HepG2 (cell line): ENCODE data around the gene PELO. TPM values are rescaled to one million over a fixed set of nuclear protein-coding genes. Genes with fewer than 3 reads are reported as not detected.

Source experiments
- ATAC-seq: fragments of 200-7000 bp; cut with Tn5 transposase; 3 replicates; pipeline ENCODE4 v1.9.1; 2020; ENCODE audit warnings: mild to moderate bottlenecking, moderate library complexity
- BruUV-seq: library from RNA; stranded (reverse); fragments of 400-500 nt; replicated peaks from 2 replicates; lab custom pipeline; 2021; lab: Mats Ljungman, UMichigan
- CTCF ChIA-PET: fragments of 300-600 bp; formaldehyde crosslinking; extraction: SDS; loops from one replicate; lab custom pipeline; 2021; ENCODE audit warnings: low total read pairs, inconsistent platforms, low intra/inter-chr PET ratio; lab: Yijun Ruan, JAX
- POLR2A ChIA-PET: fragments of 350-600 bp; sonication (Branson Sonifier 250); formaldehyde crosslinking; loops from one replicate; lab custom pipeline; 2020; ENCODE audit warnings: antibody characterized with exemption, inconsistent platforms; lab: Yijun Ruan, JAX
- DNase-seq: peaks from one replicate; pipeline ENCODE4 v3.0.0-alpha.2; 2015; ENCODE audit warnings: low spot score
- FAIRE-seq: peaks from 3 replicates; lab custom pipeline; 2011; peaks lifted over from hg19 to GRCh38; lab: Jason Lieb, UNC
- H2AFZ ChIP-seq: one replicate; pipeline ENCODE4 v1.6.1; 2011; ENCODE audit warnings: low read length, inconsistent platforms
- H3K27ac ChIP-seq: fragments of 300-600 bp; 3 replicates; pipeline ENCODE4 v1.8.0; 2011; ENCODE audit warnings: mixed run types, mild to moderate bottlenecking, mixed read lengths, low read length, inconsistent platforms; ENCODE audit not compliant: insufficient read depth; ENCODE audit errors: extremely low read length
- H3K27me3 ChIP-seq, 2 experiments: fragments of 200-600 bp in 1 of 2; 2 replicates in 1 of 2; 3 replicates in 1 of 2; pipeline versions ENCODE4 v1.6.0 to v1.8.0; 2011; ENCODE audit warnings: low read length in 2 of 2, mild to moderate bottlenecking in 2 of 2, moderate library complexity in 2 of 2, inconsistent platforms in 1 of 2; ENCODE audit not compliant: insufficient read depth in 2 of 2, control insufficient read depth in 1 of 2
- H3K36me3 ChIP-seq, 2 experiments: fragments of 200-600 bp in 1 of 2; replicated peaks in 1 of 2; 2 replicates in 1 of 2; 3 replicates in 1 of 2; pipeline versions ENCODE4 v1.5.1 to v1.8.0; 2011; ENCODE audit warnings: low read length in 2 of 2, inconsistent platforms in 1 of 2; ENCODE audit not compliant: insufficient read depth in 2 of 2, control insufficient read depth in 1 of 2
- H3K4me1 ChIP-seq: 2 replicates; pipeline ENCODE4 v1.5.1; 2012; ENCODE audit warnings: low read length, inconsistent platforms; ENCODE audit not compliant: insufficient read depth
- H3K4me2 ChIP-seq: 2 replicates; pipeline ENCODE4 v1.6.0; 2011; ENCODE audit warnings: low read depth, low read length, inconsistent platforms
- H3K4me3 ChIP-seq, 3 experiments: fragments of 200-600 bp in 1 of 3; sonication (generic), shearing (Covaris generic) in 1 of 3; replicated peaks in 1 of 3; 2 replicates each; pipeline ENCODE4 v1.5.1; 2011 to 2016; ENCODE audit warnings: low read length in 3 of 3, inconsistent platforms in 2 of 3, low read depth in 2 of 3, mild to moderate bottlenecking in 2 of 3, control low read depth in 1 of 3, mixed read lengths in 1 of 3; ENCODE audit not compliant: insufficient read depth in 1 of 3
- H3K79me2 ChIP-seq: one replicate; pipeline ENCODE4 v1.6.1; 2011; ENCODE audit warnings: low read length, inconsistent platforms; ENCODE audit not compliant: insufficient read depth
- H3K9ac ChIP-seq: 2 replicates; pipeline ENCODE4 v1.6.0; 2011; ENCODE audit warnings: mild to moderate bottlenecking, low read depth, low read length, inconsistent platforms; ENCODE audit not compliant: insufficient read depth
- H3K9me3 ChIP-seq: 2 replicates; pipeline ENCODE4 v1.5.1; 2012; ENCODE audit warnings: mild to moderate bottlenecking, low read length
- H4K20me1 ChIP-seq: 2 replicates; pipeline ENCODE4 v1.6.0; 2011; ENCODE audit warnings: inconsistent platforms, mild to moderate bottlenecking, low read length, moderate library complexity; ENCODE audit not compliant: insufficient read depth
- KLF6 ChIP-seq: IDR thresholded peaks from 2 replicates; pipeline ENCODE4 v1.8.0; 2016; ENCODE audit warnings: missing biosample characterization, missing genetic modification reagents
- PHF8 ChIP-seq: sonication (generic); formaldehyde crosslinking; IDR thresholded peaks from 2 replicates; pipeline ENCODE4 v1.5.0; 2020; ENCODE audit warnings: missing genetic modification reagents
- ZNF746 ChIP-seq: sonication (generic); formaldehyde crosslinking; IDR thresholded peaks from 2 replicates; pipeline ENCODE4 v1.8.0; 2022; ENCODE audit warnings: mild to moderate bottlenecking, missing genetic modification reagents
- ZNF841 ChIP-seq: sonication (generic); formaldehyde crosslinking; IDR thresholded peaks from 2 replicates; pipeline ENCODE4 v1.8.1; 2023; ENCODE audit warnings: missing genetic modification reagents, borderline replicate concordance
- WGBS: methylation state at CpG from one replicate; pipeline ENCODE4 v1.1.6; 2017; ENCODE audit warnings: low lambda C conversion rate; 5-methylcytosine and 5-hydroxymethylcytosine counted together
- in situ Hi-C: cut with HindIII; loops from 2 replicates; pipeline ENCODE4 v1.10.0; 2017; ENCODE audit warnings: low pct_unique_long_range_greater_than_20kb; ENCODE audit not compliant: extremely low pct_ligation_motif_present
- intact Hi-C: fragments of 100-400 bp; cut with micrococcal nuclease; formaldehyde crosslinking; loops from one replicate; pipeline ENCODE4 v1.10.0; 2022; ENCODE audit not compliant: unreplicated experiment
- polyA plus RNA-seq, 8 experiments: library from polyadenylated mRNA; depleted of rRNA in 3 of 8; stranded (reverse) in 7 of 8; unstranded in 1 of 8; fragments of >200 nt; fragmentation: Illumina TruSeq in 4 of 8; extraction: Trizol in 4 of 8; gene quantifications; 2 replicates each; pipeline versions ENCODE4 v1.2.1 to v1.2.3, GENCODE V29; 2011 to 2016; ENCODE audit warnings: low read depth in 4 of 8, missing spikeins in 1 of 8, mixed read lengths in 1 of 8; ENCODE audit not compliant: insufficient read depth in 1 of 8
- total RNA-seq, 5 experiments: library from RNA; depleted of rRNA; stranded (reverse); fragments of >200 nt; fragmentation: Illumina TruSeq; extraction: Trizol; gene quantifications; 2 replicates each; pipeline ENCODE4 v1.2.3, GENCODE V29; 2016; ENCODE audit warnings: low read depth in 1 of 5
- TF ChIP-seq, protein P1 (sequence below): sonication (generic); formaldehyde crosslinking; IDR thresholded peaks from 2 replicates; pipeline ENCODE4 v1.4.0; 2020; ENCODE audit warnings: missing genetic modification reagents, low read depth, mild to moderate bottlenecking, borderline replicate concordance
- TF ChIP-seq, protein P2 (sequence below): sonication (generic); formaldehyde crosslinking; IDR thresholded peaks from 2 replicates; pipeline ENCODE4 v1.5.0; 2020; ENCODE audit warnings: missing genetic modification reagents, mild to moderate bottlenecking, borderline replicate concordance

PELO gene
- total and polyA plus RNA-seq, 2 of the 13 experiments (the other 11 are each of a cell fraction or from before 2014, with no cell fraction given): 19.0 to 23.9 TPM

DNA sequence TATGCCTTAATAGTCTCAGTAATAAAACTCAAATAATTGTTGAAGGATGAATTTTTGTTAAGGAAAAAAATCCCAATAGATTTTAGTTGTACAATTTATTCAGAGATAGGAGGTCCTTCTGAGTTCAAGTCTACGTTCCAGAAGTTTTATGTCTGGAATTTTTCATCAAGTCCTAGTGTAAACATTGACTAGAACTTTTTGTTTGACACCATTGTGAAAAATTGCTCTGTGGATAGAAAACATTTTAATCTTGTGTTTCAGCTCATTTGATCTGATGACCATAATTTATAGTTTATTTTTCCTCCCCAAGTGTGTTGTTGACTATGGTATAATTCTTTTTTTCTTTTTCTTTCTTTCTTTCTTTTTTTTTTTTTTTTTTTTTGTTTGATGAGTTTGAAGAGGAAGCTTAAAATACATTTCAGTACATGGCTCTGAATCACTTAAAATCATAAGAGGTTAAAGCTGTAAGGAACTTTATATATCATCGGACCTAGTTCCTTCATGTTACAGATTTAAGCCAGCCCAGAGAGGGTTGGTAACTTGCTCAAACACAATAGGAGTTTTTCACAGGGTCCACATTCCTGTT is 20.7 kb downstream of the PELO start:
- Histone ChIP-seq H4K20me1 (peaks cover 9% of the 10 kb centered on the region), H3K27me3 (no peaks in the 10 kb centered on the region), H3K9me3 (no peaks in the 10 kb centered on the region), H2AFZ (no peak overlapping the region)
- POLR2A ChIA-PET: interaction anchor here (1.3 kb wide), 1 partner anchor 9 kb away, joined by 4 read pairs; no protein-coding TSS in a partner anchor
- DNase-seq: no peak
- no TSS peak for BruUV-seq
- no peak for FAIRE-seq
- TF ChIP-seq, protein P1, sequence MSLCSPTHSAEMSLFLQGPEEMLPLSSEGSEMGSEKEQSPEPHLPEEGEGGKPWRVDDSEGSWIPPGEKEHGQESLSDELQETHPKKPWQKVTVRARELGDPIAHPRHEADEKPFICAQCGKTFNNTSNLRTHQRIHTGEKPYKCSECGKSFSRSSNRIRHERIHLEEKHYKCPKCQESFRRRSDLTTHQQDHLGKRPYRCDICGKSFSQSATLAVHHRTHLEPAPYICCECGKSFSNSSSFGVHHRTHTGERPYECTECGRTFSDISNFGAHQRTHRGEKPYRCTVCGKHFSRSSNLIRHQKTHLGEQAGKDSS (CRISPR knock-in tag): no peak
- no peak for TF ChIP-seq ZNF841 (CRISPR knock-in tag)
- TF ChIP-seq, protein P2, sequence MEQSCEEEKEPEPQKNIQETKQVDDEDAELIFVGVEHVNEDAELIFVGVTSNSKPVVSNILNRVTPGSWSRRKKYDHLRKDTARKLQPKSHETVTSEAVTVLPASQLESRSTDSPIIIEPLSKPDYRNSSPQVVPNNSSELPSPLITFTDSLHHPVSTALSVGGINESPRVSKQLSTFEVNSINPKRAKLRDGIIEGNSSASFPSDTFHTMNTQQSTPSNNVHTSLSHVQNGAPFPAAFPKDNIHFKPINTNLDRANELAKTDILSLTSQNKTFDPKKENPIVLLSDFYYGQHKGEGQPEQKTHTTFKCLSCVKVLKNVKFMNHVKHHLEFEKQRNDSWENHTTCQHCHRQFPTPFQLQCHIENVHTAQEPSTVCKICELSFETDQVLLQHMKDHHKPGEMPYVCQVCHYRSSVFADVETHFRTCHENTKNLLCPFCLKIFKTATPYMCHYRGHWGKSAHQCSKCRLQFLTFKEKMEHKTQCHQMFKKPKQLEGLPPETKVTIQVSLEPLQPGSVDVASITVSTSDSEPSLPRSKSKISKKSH (CRISPR knock-in tag): no peak
- TF ChIP-seq KLF6 (CRISPR knock-in tag): no peak
- TF ChIP-seq ZNF746 (CRISPR knock-in tag): no peak
- no peak for TF ChIP-seq PHF8 (CRISPR knock-in tag)
- TF ChIP-seq, all 625 proteins: peak for 0
- no peak overlapping the region for H3K9ac ChIP-seq
- no peak overlapping the region for H3K4me3 ChIP-seq
- peaks cover 38% of the 10 kb centered on the region for H3K79me2 ChIP-seq
- CTCF ChIA-PET: no interaction called here
- intact Hi-C loops (no loop called here), in situ Hi-C loops (no loop called here)
- no peak for ATAC-seq
- 91% methylated on average over 2 of the region's 2 CpGs for WGBS
- no peak overlapping the region for H3K27ac ChIP-seq
- H3K4me1 ChIP-seq: peaks cover 56% of the 10 kb centered on the region
- H3K36me3 ChIP-seq: peaks cover 0 to 14% of the 10 kb centered on the region in 2 experiments; a peak in 1 of 5 replicates
- H3K4me2 ChIP-seq: no peak overlapping the region
